ENCODE measurements around the gene ABCA13.
A peak's percentile ranks its signal among the peaks of the same experiment; 100 is the strongest.

The ABCA13 gene

DNA sequence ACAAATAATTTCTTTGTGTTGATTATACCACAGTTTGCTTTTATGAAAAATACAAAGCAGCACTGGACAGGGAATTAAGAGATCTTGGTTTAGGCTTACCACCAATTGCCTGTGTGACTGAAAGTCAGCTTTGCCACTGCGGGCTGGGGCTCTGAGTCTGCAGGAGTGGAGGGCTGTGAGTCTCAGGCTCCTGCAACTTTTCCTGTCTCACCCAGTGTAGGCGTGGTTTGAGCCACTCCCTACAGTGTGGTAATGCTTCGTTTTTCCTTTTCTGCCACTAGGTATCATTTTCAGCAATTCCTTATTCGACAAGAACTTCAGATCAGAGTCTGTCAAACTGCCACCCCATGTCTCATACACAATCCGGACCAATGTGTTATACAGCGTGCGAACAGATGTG lies 180.6 kb downstream of the ABCA13 start:
- DNase-seq (ENCODE audit: low read depth, low spot score), result no peak
- Histone ChIP-seq H3K4me3 (no peak overlapping the region), H3K9me3 (ENCODE audit: low read depth, low read length) (no peaks in the 10 kb centered on the region), H3K9ac (ENCODE audit: insufficient read length) (no peak overlapping the region), H3K27ac (no peak overlapping the region), H3K36me3 (ENCODE audit: insufficient read depth, low read length) (no peaks in the 10 kb centered on the region)
- TF ChIP-seq EZH2 (IDR thresholded peaks at IDR 0.05), result no peak
- no peak for TF ChIP-seq POLR2AphosphoS5 (IDR thresholded peaks at IDR 0.05; ENCODE audit: borderline replicate concordance, low read depth, low read length)
- no peak for TF ChIP-seq FOXP2 (optimal IDR thresholded peaks at IDR 0.05; ENCODE audit: control extremely low read depth, extremely low read length, insufficient read depth)

GRCh38 chr7:48355346-48355745 lies 184.1 kb downstream of the ABCA13 start:
- Histone ChIP-seq H3K27ac (no peak overlapping the region), H3K9me3 (ENCODE audit: low read depth, low read length) (no peaks in the 10 kb centered on the region), H3K36me3 (ENCODE audit: insufficient read depth, low read length) (no peaks in the 10 kb centered on the region), H3K9ac (ENCODE audit: insufficient read length) (no peak overlapping the region), H3K4me3 (no peak overlapping the region)
- DNase-seq (ENCODE audit: low read depth, low spot score), result no peak
- no peak for TF ChIP-seq EZH2 (IDR thresholded peaks at IDR 0.05)
- TF ChIP-seq FOXP2 (optimal IDR thresholded peaks at IDR 0.05; ENCODE audit: control extremely low read depth, extremely low read length, insufficient read depth), result no peak
- no peak for TF ChIP-seq POLR2AphosphoS5 (IDR thresholded peaks at IDR 0.05; ENCODE audit: borderline replicate concordance, low read depth, low read length)

DNA sequence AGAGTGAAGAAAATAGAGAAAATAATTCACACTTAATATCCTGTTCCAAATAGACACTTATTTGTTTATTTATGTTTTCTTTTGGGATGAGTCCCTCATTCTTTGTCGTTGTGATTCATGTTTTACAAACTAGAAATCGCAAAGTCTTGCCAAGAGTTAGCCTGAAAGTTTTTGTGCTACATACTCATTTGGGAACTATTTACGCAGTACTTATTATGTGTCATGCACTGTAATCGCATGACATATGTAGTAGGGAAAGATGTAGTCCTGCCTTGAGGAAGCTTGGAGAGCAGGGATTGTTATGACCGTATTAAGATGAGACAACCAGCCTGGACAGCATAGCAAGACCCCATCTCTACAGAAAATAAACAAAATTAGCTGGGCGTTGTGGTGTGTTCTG lies 189.3 kb downstream of the ABCA13 start:
- Histone ChIP-seq H3K9ac (ENCODE audit: insufficient read length) (no peak overlapping the region), H3K36me3 (ENCODE audit: insufficient read depth, low read length) (no peaks in the 10 kb centered on the region), H3K4me3 (no peak overlapping the region), H3K27ac (no peak overlapping the region), H3K9me3 (ENCODE audit: low read depth, low read length) (no peaks in the 10 kb centered on the region)
- no peak for DNase-seq (ENCODE audit: low read depth, low spot score)
- TF ChIP-seq POLR2AphosphoS5 (IDR thresholded peaks at IDR 0.05; ENCODE audit: borderline replicate concordance, low read depth, low read length) (no peak), EZH2 (IDR thresholded peaks at IDR 0.05) (no peak), FOXP2 (optimal IDR thresholded peaks at IDR 0.05; ENCODE audit: control extremely low read depth, extremely low read length, insufficient read depth) (no peak)

- DNase-seq (ENCODE audit: low read depth, low spot score), result peak; percentile 16
- Histone ChIP-seq H3K9ac (ENCODE audit: insufficient read length) (no peak overlapping the region), H3K27ac (no peak overlapping the region), H3K36me3 (ENCODE audit: insufficient read depth, low read length) (no peaks in the 10 kb centered on the region), H3K9me3 (ENCODE audit: low read depth, low read length) (no peaks in the 10 kb centered on the region), H3K4me3 (no peak overlapping the region)
- no peak for TF ChIP-seq POLR2AphosphoS5 (IDR thresholded peaks at IDR 0.05; ENCODE audit: borderline replicate concordance, low read depth, low read length)
- TF ChIP-seq FOXP2 (optimal IDR thresholded peaks at IDR 0.05; ENCODE audit: control extremely low read depth, extremely low read length, insufficient read depth), result no peak
- no peak for TF ChIP-seq EZH2 (IDR thresholded peaks at IDR 0.05)
Measured at GRCh38 chr7:48363174-48363573, 191.9 kb downstream of the ABCA13 start.

DNA sequence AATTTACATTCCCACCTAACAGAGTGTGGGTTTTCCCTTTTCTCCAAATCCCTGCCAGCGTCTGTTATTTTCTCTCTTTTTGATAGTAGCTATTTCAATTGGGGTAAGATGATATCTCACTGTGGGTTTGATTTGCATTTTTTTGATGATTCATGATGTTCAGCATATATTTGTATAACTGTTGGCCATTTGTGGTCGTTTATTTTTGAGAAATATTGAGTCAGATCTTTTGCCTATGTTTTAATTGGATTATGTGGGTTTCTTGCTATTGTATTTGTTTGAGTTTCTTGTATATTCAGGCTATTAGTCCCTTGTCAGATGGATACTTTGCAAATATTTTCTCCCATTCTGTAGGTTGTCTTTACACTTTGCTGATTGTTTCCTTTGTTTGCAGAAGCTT lies 193.8 kb downstream of the ABCA13 start:
- no peak overlapping the region for H3K9ac ChIP-seq (ENCODE audit: insufficient read length)
- DNase-seq (ENCODE audit: low read depth, low spot score), result no peak
- TF ChIP-seq EZH2 (IDR thresholded peaks at IDR 0.05) (no peak), POLR2AphosphoS5 (IDR thresholded peaks at IDR 0.05; ENCODE audit: borderline replicate concordance, low read depth, low read length) (no peak), FOXP2 (optimal IDR thresholded peaks at IDR 0.05; ENCODE audit: control extremely low read depth, extremely low read length, insufficient read depth) (no peak)

GRCh38 chr7:48366096-48366495 lies 194.8 kb downstream of the ABCA13 start:
- Histone ChIP-seq H3K9ac (ENCODE audit: insufficient read length) (no peak overlapping the region), H3K4me3 (no peak overlapping the region), H3K36me3 (ENCODE audit: insufficient read depth, low read length) (no peaks in the 10 kb centered on the region), H3K27ac (no peak overlapping the region), H3K9me3 (ENCODE audit: low read depth, low read length) (no peaks in the 10 kb centered on the region)
- TF ChIP-seq EZH2 (IDR thresholded peaks at IDR 0.05) (no peak), FOXP2 (optimal IDR thresholded peaks at IDR 0.05; ENCODE audit: control extremely low read depth, extremely low read length, insufficient read depth) (no peak), POLR2AphosphoS5 (IDR thresholded peaks at IDR 0.05; ENCODE audit: borderline replicate concordance, low read depth, low read length) (no peak)
- DNase-seq (ENCODE audit: low read depth, low spot score), result no peak

More for the DNA sequence above, 193.8 kb downstream of the ABCA13 start:
- Histone ChIP-seq H3K27ac (no peak overlapping the region), H3K4me3 (no peak overlapping the region), H3K9me3 (ENCODE audit: low read depth, low read length) (no peaks in the 10 kb centered on the region), H3K36me3 (ENCODE audit: insufficient read depth, low read length) (no peaks in the 10 kb centered on the region)

DNA sequence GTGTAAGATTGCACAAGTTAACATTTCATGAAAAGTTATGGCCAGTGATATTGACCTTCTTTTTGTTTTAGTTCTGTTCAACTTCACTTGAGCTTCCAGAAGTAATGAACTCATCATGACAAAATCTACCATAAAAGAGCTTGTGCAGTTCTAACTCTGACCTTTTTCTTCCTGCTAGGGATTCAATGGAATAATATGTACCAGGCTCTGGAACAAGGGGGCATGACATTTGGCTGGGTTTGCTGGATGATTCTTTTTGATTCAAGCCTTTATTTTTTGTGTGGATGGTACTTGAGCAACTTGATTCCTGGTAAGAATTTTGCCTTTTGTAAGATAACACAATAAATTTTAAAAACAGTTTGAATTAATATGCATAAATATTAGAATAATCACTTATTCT lies 205.0 kb downstream of the ABCA13 start:
- no peak overlapping the region for H3K27ac ChIP-seq
- no peaks in the 10 kb centered on the region for H3K36me3 ChIP-seq (ENCODE audit: insufficient read depth, low read length)
- no peaks in the 10 kb centered on the region for H3K9me3 ChIP-seq (ENCODE audit: low read depth, low read length)
- no peak overlapping the region for H3K4me3 ChIP-seq
- DNase-seq (ENCODE audit: low read depth, low spot score), result no peak
- no peak for TF ChIP-seq EZH2 (IDR thresholded peaks at IDR 0.05)
- no peak overlapping the region for H3K9ac ChIP-seq (ENCODE audit: insufficient read length)

DNA sequence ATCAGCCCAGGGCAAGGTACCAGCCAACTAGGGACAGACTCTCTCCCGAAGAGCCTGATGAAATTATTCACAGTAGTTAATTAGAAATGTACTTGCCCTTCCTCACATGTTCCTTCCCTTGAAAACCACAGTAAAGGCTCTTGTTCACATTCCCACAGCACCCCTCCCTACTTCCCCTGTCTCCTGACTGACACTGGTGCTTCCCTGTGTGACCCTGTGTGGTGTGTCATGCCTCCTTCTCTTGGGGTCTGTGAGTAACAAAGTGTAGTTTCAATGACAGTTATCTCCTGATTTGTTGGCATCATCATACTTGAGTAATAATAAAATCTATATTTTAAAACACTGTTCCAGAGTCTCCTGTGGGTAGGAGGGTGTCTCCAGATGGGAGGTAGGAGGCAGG lies 209.7 kb downstream of the ABCA13 start:
- Histone ChIP-seq H3K9me3 (ENCODE audit: low read depth, low read length) (no peaks in the 10 kb centered on the region), H3K4me3 (no peak overlapping the region), H3K27ac (no peak overlapping the region), H3K36me3 (ENCODE audit: insufficient read depth, low read length) (no peaks in the 10 kb centered on the region), H3K9ac (ENCODE audit: insufficient read length) (no peak overlapping the region)
- DNase-seq (ENCODE audit: low read depth, low spot score), result no peak
- no peak for TF ChIP-seq POLR2AphosphoS5 (IDR thresholded peaks at IDR 0.05; ENCODE audit: borderline replicate concordance, low read depth, low read length)
- TF ChIP-seq EZH2 (IDR thresholded peaks at IDR 0.05), result no peak
- no peak for TF ChIP-seq FOXP2 (optimal IDR thresholded peaks at IDR 0.05; ENCODE audit: control extremely low read depth, extremely low read length, insufficient read depth)

DNA sequence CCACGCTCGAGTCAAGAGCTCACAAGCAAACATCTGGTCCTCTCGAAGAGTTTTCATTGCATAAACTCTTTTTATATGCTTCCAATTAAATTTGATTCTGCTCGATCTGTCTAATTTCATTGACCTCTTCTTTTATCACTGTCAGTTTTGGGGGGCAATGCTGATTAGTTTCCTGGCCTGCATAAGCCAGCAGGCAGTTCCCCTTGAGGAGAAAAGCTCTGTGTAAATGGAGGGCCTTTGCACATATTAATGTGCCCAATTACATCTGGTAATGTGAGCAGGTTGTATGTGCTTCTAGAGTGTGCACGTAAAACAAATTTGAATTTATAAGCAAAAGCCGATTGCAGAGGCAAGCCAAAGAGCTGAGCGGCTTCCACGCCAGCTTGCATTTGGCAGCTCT lies 210.3 kb downstream of the ABCA13 start:
- Histone ChIP-seq H3K27ac (no peak overlapping the region), H3K9ac (ENCODE audit: insufficient read length) (no peak overlapping the region), H3K4me3 (no peak overlapping the region), H3K36me3 (ENCODE audit: insufficient read depth, low read length) (no peaks in the 10 kb centered on the region), H3K9me3 (ENCODE audit: low read depth, low read length) (no peaks in the 10 kb centered on the region)
- TF ChIP-seq EZH2 (IDR thresholded peaks at IDR 0.05) (no peak), FOXP2 (optimal IDR thresholded peaks at IDR 0.05; ENCODE audit: control extremely low read depth, extremely low read length, insufficient read depth) (no peak), POLR2AphosphoS5 (IDR thresholded peaks at IDR 0.05; ENCODE audit: borderline replicate concordance, low read depth, low read length) (no peak)
- DNase-seq (ENCODE audit: low read depth, low spot score), result no peak
